ENCODE data around the gene PTPRD.

Gene PTPRD

GRCh38 chr9:8799615-8800014, 1813.2 kb downstream of the PTPRD start:
- no peak for DNase-seq

GRCh38 chr9:8799206-8799605, 1813.6 kb downstream of the PTPRD start:
- no peak for DNase-seq

GRCh38 chr9:8784838-8785237, 1828.0 kb downstream of the PTPRD start:
- peak; percentile 29 for DNase-seq

GRCh38 chr9:8783941-8784340, 1828.9 kb downstream of the PTPRD start:
- DNase-seq: no peak

- no peak for DNase-seq
These were observed 1830.6 kb downstream of the PTPRD start for GRCh38 chr9:8782237-8782636.

GRCh38 chr9:8781458-8781857, 1831.3 kb downstream of the PTPRD start:
- no peak for DNase-seq

- no peak for DNase-seq
These were observed 1832.4 kb downstream of the PTPRD start for GRCh38 chr9:8780386-8780785.

- no peak for DNase-seq
These were observed 1833.3 kb downstream of the PTPRD start for GRCh38 chr9:8779478-8779877.

- no peak for DNase-seq
These were observed 1834.4 kb downstream of the PTPRD start for GRCh38 chr9:8778356-8778755.

- DNase-seq: no peak
These were observed 1840.5 kb downstream of the PTPRD start for GRCh38 chr9:8772302-8772701.

GRCh38 chr9:8769153-8769552, 1843.6 kb downstream of the PTPRD start:
- DNase-seq: no peak

GRCh38 chr9:8766096-8766495, 1846.7 kb downstream of the PTPRD start:
- no peak for DNase-seq

GRCh38 chr9:8764051-8764450, 1848.8 kb downstream of the PTPRD start:
- no peak for DNase-seq

GRCh38 chr9:8762479-8763085, 1850.2 kb downstream of the PTPRD start:
- DNase-seq: no peak

GRCh38 chr9:8760000-8760767, 1852.6 kb downstream of the PTPRD start:
- no peak for DNase-seq

GRCh38 chr9:8757881-8758280, 1854.9 kb downstream of the PTPRD start:
- no peak for DNase-seq

- peak; percentile 14 for DNase-seq
These were observed 1858.1 kb downstream of the PTPRD start for GRCh38 chr9:8754751-8755150.

- DNase-seq: no peak
These were observed 1861.3 kb downstream of the PTPRD start for GRCh38 chr9:8751406-8751930.

GRCh38 chr9:8750639-8751051, 1862.2 kb downstream of the PTPRD start:
- DNase-seq: no peak

- no peak for DNase-seq
These were observed 1867.5 kb downstream of the PTPRD start for GRCh38 chr9:8745347-8745746.

- no peak for DNase-seq
These were observed 1873.9 kb downstream of the PTPRD start for GRCh38 chr9:8738945-8739344.

- no peak for DNase-seq
These were observed 1876.0 kb downstream of the PTPRD start for GRCh38 chr9:8736805-8737204.

- no peak for DNase-seq
These were observed 1878.0 kb downstream of the PTPRD start for GRCh38 chr9:8734760-8735159.

GRCh38 chr9:8733131-8733954, 1879.5 kb downstream of the PTPRD start:
- peak; percentile 70 for DNase-seq
